HG03520 (cell line): ENCODE data around the gene PPP3CA.

ENCODE experiments used
- ATAC-seq: cut with Tn5 transposase; IDR thresholded peaks from one replicate; pipeline ENCODE4 v1.9.1; 2021; ENCODE audit warnings: mild to moderate bottlenecking, moderate library complexity; ENCODE audit not compliant: unreplicated experiment

PPP3CA gene

DNA sequence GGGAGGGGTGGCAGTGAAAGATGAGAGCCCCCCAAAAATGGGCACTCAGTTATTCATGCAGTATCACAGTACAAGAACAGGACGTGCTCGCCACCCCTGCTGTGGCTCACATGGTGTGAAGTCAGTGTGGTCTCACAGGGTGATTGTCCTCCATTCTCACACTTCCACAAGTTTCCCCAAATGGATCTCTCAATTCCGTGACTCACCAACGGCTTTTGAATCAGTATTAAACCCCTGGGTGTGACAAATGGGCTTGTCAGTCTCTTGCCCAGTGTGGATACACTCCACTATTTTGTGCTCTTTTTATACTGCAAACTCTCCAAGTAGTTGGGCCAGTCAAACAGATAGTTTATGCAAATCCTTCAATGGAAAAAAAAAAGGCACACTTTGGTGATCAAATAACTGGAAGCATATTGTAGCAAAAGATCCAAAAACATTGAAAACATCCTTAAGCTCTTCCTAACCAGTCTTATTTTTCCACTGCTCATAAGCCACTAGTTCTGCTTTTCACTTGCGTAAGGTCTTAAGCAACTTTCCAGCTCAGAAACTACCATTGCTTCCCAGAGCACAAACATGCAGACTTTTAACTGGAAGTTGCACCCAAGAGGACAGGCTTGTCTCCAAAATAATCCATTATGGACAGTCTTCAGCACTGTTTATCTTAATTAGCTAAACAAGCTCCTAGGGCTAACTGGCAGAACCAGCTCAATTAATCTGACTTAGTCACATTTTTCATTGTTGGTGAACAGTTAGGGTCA, 365.7 kb downstream of the PPP3CA start:
- ATAC-seq: no peak

DNA sequence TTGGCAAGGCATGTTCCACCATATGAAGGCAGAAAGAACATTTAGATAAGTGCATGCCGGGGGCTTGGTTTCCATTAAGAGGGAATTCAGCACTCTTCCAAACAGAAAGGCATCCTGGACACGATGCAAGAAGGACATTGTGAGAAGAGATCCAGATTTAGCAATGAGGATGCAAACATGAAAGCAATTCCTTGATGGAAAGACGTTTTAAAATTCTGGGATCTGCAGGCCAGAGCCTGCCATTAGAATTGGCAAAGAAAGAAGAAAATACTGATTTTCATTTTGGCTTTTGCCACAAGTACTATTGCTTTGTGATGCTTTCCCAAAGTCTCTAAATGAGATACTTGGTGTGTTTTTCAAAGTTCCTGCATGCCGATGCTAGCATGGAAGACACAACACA, 367.6 kb downstream of the PPP3CA start:
- no peak for ATAC-seq

DNA sequence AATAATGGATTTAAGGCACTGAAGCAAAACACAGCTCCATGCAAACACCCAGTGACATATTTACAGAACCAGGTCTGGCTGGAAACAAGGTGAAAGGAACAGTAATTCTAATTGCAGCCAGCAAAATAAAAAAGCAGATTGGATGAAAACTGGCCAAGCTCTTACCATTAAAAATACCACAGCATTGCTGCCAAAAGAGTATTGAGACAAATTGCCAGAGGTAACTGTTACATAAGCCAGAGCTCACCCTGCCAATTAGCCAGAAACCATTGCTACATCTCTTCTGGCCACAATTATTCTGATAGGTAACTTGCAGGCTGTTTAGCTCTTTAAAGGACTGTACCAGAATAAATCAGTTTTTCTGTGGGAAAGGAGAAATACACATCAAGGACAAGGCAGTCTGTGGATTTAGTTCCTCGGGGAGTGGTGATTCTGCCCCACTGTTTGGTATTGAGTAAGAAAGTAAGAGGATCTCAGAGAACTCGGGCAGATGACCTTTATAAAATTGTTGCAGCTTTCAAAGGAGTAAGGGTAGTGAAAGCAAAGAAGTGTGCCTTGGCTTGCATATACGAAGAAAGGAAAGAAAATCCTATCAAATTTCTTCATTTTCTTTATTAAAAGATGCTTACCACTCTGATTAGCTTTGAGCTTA, 369.5 kb downstream of the PPP3CA start:
- no peak for ATAC-seq

DNA sequence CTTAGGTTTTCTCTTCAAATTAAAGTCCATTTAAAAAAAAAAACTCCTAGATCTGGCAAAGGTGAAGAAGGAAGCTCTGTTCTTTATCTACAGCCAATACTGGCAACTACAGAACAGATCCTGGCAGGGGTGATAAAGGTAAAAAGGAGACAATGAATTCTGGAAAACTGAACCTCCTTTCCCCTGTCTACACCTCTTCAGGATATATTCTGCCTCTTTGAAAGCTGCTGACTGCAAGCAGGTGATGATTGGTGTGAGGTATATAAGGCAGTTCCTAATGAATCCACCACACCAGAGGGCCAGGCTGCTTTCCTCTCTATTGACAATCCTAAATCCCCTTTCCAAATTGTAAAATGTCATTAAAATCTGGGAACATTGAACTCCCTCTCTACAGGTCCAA, 370.1 kb downstream of the PPP3CA start:
- ATAC-seq: no peak
